ENCODE results near the gene PIGL.
"Not testable (repeated sequence)": the region's sequence is repeated elsewhere in the genome, so short reads cannot be mapped to it uniquely, and the experiment has no call there.

Gene PIGL

DNA sequence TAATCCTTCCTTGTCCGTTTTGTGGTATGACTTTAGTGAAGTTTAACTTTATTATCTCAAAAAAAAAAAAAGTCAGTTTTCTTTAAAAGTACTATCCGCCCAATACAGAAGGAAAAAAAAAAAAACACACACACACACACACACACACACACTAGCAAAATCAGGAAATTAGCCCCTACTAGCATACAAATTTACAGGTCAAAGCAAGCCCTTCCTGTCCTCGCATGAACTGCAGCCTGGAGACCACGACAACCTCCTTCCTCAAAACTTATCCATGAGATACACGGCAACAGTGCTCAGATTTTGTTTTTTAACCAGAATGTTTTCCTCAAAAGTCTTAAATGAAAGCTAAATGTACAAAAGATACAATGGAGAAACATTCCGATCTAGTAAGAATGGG is 17.9 kb upstream of the PIGL start:
- no peak overlapping the region for H3K4me3 ChIP-seq (ENCODE audit: low read length)
- no peak overlapping the region for H3K27ac ChIP-seq (ENCODE audit: low read length)
- no peak overlapping the region for H3K9ac ChIP-seq (ENCODE audit: low read length)
- peaks cover 8% of the 10 kb centered on the region; the same call in 1 of the 2 replicates for H4K20me1 ChIP-seq (ENCODE audit: insufficient read depth, low read length)
- H3K79me2 ChIP-seq (ENCODE audit: low read length): peaks cover 85% of the 10 kb centered on the region
- no peaks in the 10 kb centered on the region for H3F3A ChIP-seq (ENCODE audit: insufficient read depth, low read length)
- TF ChIP-seq, protein P1, sequence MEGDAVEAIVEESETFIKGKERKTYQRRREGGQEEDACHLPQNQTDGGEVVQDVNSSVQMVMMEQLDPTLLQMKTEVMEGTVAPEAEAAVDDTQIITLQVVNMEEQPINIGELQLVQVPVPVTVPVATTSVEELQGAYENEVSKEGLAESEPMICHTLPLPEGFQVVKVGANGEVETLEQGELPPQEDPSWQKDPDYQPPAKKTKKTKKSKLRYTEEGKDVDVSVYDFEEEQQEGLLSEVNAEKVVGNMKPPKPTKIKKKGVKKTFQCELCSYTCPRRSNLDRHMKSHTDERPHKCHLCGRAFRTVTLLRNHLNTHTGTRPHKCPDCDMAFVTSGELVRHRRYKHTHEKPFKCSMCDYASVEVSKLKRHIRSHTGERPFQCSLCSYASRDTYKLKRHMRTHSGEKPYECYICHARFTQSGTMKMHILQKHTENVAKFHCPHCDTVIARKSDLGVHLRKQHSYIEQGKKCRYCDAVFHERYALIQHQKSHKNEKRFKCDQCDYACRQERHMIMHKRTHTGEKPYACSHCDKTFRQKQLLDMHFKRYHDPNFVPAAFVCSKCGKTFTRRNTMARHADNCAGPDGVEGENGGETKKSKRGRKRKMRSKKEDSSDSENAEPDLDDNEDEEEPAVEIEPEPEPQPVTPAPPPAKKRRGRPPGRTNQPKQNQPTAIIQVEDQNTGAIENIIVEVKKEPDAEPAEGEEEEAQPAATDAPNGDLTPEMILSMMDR (IDR thresholded peaks at IDR 0.05; ENCODE audit: low read length): no peak
- no peak for TF ChIP-seq EZH2phosphoT487 (IDR thresholded peaks at IDR 0.05; ENCODE audit: low read length)
- TF ChIP-seq EZH2 (optimal IDR thresholded peaks at IDR 0.05; ENCODE audit: low read depth, low read length): no peak
- no peak overlapping the region for H2AFZ ChIP-seq (ENCODE audit: low read length)
- H3K27me3 ChIP-seq (replicated peaks; ENCODE audit: insufficient read depth, low read length): no peaks in the 10 kb centered on the region
- no peaks in the 10 kb centered on the region for H3K36me3 ChIP-seq (replicated peaks; ENCODE audit: insufficient read depth, low read length)
- H3K9me2 ChIP-seq (replicated peaks; ENCODE audit: insufficient read depth, low read length): no peaks in the 10 kb centered on the region
- H3K4me2 ChIP-seq (ENCODE audit: low read depth, low read length): no peak overlapping the region
- no peak for DNase-seq
- no peaks in the 10 kb centered on the region for H3K9me3 ChIP-seq (replicated peaks; ENCODE audit: insufficient read depth, low read length)
- no peaks in the 10 kb centered on the region for H3K4me1 ChIP-seq (ENCODE audit: low read length)

DNA sequence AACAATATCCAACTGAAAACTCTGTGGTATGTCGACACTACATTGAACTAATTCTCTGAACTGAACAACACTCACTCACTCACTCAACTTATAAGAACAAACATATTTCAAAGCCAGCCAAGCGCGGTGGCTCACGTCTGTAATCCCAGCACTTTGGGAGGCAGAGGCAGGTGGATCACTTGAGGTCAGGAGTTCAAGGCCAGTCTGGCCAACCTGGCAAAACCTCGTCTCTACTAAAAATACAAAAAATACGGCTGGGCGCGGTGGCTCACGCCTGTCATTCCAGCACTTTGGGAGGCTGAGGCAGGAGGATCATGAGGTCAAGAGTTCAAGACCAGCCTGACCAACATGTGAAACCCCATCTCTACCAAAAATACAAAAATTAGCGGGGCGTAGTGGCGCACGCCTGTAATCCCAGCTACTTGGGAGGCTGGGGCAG is 15.3 kb upstream of the PIGL start:
- not testable (repeated sequence) for H3K4me2 ChIP-seq (ENCODE audit: low read depth, low read length); H3K36me3 ChIP-seq (replicated peaks; ENCODE audit: insufficient read depth, low read length); H3K4me1 ChIP-seq (ENCODE audit: low read length); H3K27ac ChIP-seq (ENCODE audit: low read length); H3K9me2 ChIP-seq (replicated peaks; ENCODE audit: insufficient read depth, low read length); DNase-seq; H3K9ac ChIP-seq (ENCODE audit: low read length); H3F3A ChIP-seq (ENCODE audit: insufficient read depth, low read length); H3K27me3 ChIP-seq (replicated peaks; ENCODE audit: insufficient read depth, low read length); H2AFZ ChIP-seq (ENCODE audit: low read length); H3K9me3 ChIP-seq (replicated peaks; ENCODE audit: insufficient read depth, low read length); H3K4me3 ChIP-seq (ENCODE audit: low read length)
- H4K20me1 ChIP-seq (ENCODE audit: insufficient read depth, low read length): peaks cover 12% of the 10 kb centered on the region
- peaks cover 95% of the 10 kb centered on the region for H3K79me2 ChIP-seq (ENCODE audit: low read length)

DNA sequence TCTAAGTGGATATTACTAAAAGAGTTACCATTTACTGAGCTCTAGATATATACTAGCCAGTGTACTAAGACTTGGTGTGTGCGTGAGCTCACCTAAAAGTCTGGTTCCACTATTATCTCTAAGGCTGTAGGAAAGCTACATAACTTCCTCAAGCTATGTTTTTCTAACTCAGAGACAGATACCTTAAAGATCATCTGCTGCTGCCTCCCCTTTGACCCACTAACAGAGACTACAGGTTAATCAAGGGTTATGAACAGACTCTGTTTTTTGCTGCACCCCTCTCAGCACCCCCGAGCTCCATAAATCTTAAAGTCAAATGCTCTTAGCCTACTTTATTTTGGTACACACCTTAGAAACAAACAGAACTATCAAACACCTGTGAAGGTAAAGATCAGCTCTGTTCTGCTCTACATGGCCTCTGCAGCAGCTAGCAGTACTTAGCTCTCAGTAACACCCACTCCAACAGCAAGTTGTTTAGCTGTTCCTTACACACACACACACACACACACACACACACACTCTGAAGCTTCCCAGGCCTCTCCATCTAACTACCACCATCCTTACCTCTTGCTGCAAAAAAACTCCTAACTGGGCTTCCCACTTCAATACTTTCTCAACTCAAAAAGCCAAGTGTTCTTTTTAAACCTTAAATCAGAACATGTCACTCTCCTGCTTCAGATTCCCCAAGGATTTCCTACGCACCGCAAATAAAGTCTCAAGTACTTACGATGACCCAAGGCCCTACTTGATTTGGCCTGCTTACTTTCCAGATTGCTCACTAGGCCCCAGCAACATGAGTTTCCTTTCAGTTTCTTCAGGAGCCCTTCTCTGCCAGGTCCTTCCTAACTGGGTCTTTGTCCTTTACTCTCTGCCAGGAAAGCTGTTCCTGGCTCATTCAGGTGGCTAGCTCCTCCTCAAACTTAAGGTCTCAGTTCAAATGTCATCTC is 14.2 kb upstream of the PIGL start:
- not testable (repeated sequence) for DNase-seq; H3K4me2 ChIP-seq (ENCODE audit: low read depth, low read length); H3K27ac ChIP-seq (ENCODE audit: low read length)

DNA sequence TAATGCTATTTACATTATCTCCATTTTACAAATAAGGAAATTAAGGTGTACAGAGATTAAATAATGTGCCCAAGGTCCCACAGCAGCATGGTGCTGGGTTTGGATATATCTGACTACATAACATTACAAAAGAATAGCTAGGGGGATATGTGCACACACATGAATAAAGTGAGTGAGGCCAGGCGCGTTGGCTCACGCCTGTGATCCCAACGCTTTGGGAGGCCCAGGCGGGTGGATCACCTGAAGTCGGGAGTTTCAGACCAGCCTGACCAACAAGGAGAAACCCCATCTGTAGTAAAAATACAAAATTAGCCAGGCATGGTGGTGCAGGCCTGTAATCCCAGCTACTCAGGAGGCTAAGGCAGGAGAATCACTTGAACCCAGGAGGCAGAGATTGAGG is 12.2 kb upstream of the PIGL start:
- H3K27ac ChIP-seq (ENCODE audit: low read length); H2AFZ ChIP-seq (ENCODE audit: low read length); DNase-seq; H3K36me3 ChIP-seq (replicated peaks; ENCODE audit: insufficient read depth, low read length); H3K27me3 ChIP-seq (replicated peaks; ENCODE audit: insufficient read depth, low read length); H4K20me1 ChIP-seq (ENCODE audit: insufficient read depth, low read length); H3K4me1 ChIP-seq (ENCODE audit: low read length); H3K4me2 ChIP-seq (ENCODE audit: low read depth, low read length); H3F3A ChIP-seq (ENCODE audit: insufficient read depth, low read length); H3K4me3 ChIP-seq (ENCODE audit: low read length); H3K9ac ChIP-seq (ENCODE audit: low read length); H3K9me2 ChIP-seq (replicated peaks; ENCODE audit: insufficient read depth, low read length); H3K9me3 ChIP-seq (replicated peaks; ENCODE audit: insufficient read depth, low read length): not testable (repeated sequence)
- H3K79me2 ChIP-seq (ENCODE audit: low read length): peaks cover 95% of the 10 kb centered on the region

More for the DNA sequence above, 14.2 kb upstream of the PIGL start:
- not testable (repeated sequence) for H3K9ac ChIP-seq (ENCODE audit: low read length); H3F3A ChIP-seq (ENCODE audit: insufficient read depth, low read length); H4K20me1 ChIP-seq (ENCODE audit: insufficient read depth, low read length); H3K4me3 ChIP-seq (ENCODE audit: low read length); H3K36me3 ChIP-seq (replicated peaks; ENCODE audit: insufficient read depth, low read length); H3K9me2 ChIP-seq (replicated peaks; ENCODE audit: insufficient read depth, low read length); H3K27me3 ChIP-seq (replicated peaks; ENCODE audit: insufficient read depth, low read length); H3K9me3 ChIP-seq (replicated peaks; ENCODE audit: insufficient read depth, low read length); H3K4me1 ChIP-seq (ENCODE audit: low read length); H2AFZ ChIP-seq (ENCODE audit: low read length)
- H3K79me2 ChIP-seq (ENCODE audit: low read length): peaks cover 94% of the 10 kb centered on the region

Measured in MM.1S (cell line).